Activated CD8-positive, alpha-beta memory T cell treated with anti-CD3 and anti-CD28 coated beads for 4 hours (primary cell): ENCODE results near the gene RPS6KA4.

Experiments
- DNase-seq, 2 donors: peaks; one replicate each; pipeline ENCODE4 v3.0.0-alpha.2; 2020; ENCODE audit warnings: low read depth in 2 of 2

Gene RPS6KA4

DNA sequence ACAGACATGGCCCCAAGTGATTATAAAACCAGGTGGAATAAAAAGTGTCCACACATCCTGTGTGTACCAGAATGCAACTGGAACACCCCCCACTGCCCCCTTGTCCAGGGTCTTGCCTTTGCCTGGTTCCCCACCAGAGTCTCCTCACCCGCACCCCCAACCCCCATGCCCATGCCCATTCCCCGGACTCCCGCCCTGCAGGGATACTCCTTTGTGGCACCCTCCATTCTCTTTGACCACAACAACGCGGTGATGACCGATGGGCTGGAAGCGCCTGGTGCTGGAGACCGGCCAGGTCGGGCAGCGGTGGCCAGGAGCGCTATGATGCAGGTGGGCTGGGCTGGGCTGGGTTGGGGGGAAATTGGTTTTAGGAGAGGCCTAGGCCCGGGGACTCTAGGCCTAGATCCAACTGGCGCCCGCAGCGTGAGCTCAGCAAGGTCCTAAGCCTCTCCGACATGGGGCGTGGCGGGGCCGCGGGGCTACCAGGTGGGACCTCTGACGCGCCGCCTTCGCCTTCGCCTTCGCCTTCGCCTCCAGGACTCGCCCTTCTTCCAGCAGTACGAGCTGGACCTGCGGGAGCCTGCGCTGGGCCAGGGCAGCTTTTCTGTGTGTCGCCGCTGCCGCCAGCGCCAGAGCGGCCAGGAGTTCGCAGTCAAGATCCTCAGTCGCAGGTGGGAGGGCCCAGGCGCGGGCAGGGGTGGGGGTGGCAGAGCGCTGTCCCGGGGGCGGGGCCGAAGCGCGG is 9.1 kb downstream of the RPS6KA4 start:
- no peak for DNase-seq

DNA sequence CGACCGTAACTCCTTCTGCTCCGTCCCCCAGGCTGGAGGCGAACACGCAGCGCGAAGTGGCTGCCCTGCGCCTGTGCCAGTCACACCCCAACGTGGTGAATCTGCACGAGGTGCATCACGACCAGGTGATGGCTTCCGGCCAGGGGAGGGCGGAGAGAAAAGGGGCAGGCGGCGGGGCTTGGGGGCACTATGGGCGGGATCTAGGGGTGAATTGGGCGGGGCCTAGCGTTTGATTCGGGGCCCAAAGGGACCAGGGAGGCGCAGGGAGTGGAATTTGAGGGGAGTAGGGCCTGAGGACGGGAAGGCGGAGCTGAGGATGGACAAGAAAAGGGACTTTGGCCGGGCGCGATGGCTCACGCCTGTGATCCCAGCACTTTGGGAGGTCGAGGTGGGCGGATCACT is 9.7 kb downstream of the RPS6KA4 start:
- no peak for DNase-seq

DNA sequence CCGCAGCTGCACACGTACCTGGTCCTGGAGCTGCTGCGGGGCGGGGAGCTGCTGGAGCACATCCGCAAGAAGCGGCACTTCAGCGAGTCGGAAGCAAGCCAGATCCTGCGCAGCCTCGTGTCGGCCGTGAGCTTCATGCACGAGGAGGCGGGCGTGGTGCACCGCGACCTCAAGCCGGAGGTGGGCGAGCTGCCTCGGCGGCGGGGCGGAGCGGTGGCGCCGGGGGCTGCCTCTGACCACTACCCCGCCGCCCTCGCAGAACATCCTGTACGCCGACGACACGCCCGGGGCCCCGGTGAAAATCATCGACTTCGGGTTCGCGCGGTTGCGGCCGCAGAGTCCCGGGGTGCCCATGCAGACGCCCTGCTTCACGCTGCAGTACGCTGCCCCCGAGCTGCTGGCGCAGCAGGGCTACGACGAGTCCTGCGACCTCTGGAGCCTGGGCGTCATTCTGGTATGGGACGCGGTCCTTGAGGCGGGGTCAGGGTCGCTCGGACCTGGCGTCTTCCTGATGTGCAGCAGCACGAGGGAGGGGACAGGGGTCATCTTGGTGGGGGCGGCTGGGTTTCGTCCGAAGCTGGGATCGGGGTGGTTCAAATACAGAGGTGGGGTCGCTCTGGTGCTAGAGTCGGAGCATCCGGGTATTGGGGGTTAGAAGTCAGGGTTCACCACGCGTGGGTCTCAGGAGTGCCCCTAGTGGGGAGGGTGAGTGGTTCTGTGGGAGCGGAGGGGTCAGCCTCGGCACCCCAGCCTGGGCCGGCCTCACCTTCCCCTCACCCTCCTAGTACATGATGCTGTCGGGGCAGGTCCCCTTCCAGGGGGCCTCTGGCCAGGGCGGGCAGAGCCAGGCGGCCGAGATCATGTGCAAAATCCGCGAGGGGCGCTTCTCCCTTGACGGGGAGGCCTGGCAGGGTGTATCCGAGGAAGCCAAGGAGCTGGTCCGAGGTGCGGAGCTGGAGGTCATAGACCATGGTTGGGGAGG is 10.8 kb downstream of the RPS6KA4 start:
- no peak for DNase-seq

DNA sequence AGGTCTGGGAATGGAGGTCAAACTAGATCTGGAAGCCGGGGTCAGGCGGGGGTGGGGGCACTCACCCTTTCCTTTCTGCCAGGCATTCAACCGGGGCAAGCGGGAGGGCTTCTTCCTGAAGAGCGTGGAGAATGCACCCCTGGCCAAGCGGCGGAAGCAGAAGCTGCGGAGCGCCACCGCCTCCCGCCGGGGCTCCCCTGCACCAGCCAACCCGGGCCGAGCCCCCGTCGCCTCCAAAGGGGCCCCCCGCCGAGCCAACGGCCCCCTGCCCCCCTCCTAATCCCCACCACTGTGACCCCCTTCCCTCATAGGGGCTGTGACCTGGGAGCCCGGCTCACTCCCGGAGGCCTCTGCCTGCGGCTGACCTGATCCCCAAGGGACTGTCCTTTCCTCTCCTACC is 12.2 kb downstream of the RPS6KA4 start:
- DNase-seq: no peak

DNA sequence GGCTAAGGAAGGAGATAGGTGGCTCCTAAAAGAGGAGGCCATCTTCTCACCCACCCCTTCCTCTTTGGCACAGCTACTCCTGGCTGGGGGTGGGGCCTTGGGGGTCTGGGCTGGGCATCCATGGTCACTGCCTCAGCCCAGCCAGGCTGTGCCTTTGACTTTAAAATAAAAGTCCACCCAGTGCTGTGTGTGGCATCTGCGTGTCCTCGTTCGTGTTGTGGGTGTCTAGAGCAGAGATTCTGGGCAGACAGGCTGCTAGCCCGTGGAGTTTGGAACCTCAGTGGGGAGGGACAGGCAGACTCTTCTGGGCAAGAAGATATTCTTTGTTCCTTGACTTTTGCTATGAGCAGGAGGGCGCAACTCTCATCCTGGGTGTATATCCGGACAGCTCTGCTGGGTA is 13.1 kb downstream of the RPS6KA4 start:
- no peak for DNase-seq

DNA sequence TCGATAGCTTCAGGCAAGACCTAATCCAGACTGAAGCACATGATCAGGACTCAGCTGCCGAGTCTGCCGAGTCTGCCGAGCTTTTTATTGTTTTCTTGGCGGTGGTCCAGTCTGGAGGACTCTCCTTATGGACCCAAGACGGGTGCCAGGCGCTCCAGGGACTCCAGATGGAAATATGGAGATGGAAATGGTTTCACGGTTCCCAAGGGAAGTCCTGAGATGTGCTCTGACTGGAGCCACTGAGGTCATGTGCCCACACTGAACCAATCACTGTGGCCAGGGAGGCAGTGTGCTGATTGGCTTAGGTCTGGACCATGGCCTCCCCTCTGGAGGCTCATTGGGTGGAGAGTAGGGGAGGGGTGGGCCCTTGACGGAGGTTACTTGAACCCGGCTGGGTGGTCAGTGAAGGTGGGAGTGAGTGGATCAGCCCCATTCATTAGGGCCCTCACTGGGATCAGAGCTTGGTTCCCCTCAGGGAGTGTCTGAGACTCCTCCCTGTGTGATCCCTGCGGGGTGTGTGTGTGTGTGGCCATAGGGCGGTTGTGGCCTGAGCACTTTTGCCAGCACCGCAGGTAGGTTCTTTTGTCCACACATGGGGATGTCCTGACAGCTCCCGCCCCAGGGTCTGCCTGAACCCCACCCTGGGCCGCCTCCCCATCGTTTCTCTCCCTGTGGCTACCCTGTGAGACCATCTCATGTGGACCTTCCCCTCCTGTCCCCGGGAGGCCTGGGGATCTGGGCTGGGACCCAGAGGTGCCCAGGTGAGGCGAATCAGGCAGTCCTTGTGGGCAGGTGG is 14.0 kb downstream of the RPS6KA4 start:
- DNase-seq: no peak

DNA sequence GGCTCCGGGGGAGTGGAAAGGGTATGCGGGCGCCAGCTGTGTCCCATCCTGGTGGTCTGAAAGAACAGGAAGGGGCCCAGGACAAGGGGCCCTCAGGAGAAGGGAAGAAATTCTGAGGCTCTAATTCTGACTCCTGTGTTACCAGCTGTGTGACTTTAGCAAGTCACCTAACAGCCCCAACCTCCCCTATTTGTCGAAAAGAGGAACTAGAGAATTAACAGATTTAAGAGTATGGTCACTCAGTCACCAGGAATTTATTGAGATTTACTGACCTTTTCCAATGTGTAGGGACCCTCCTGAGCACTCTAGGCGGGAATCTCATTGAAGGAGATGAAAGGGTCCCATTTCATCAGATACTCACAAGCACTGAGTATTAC is 14.6 kb downstream of the RPS6KA4 start:
- no peak for DNase-seq

DNA sequence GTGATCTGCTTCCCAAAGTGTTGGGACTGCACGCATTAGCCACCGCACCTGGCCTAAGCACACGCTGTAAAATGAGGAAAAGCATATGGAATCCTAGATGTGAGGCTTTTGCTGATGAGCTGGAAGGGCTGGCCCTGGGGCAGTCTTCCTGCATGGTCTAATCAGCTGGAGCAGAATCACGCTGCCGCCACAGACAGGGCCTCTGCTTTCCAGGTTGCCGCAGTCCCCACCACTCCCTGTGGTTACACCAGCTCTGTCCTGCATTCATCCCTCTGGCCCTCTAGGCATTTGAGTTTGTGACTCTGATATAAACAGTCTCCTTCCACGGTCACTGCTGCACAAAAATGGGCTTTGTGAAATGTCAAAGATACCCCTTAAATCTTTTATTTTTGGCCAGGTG is 17.1 kb downstream of the RPS6KA4 start:
- DNase-seq: no peak

DNA sequence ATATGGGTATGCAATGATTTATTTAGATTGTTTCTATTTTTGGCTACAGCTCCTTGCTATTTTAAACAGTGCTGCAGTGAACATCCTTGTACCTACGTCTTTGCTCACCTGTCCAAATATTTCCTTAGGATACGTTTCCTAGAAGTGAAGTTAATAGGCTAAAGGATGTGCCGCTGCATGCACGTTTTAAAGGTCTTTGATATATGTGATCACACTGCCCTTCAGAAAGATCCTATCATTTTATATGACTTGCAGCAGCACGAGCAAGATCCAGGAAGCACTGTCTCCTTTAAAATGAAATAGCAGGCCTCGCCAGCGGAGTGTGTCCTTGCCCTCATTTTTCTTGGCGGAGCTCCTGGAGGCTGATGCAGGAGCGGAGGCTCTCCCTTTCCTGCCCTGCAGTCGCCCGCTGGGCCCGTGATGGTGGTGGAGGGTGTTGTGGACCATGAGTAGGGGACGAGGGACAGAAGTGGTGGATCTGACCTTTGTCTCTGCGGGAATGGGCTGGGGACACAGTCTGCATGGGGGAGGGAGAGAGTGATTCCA is 19.4 kb downstream of the RPS6KA4 start:
- DNase-seq: no peak

DNA sequence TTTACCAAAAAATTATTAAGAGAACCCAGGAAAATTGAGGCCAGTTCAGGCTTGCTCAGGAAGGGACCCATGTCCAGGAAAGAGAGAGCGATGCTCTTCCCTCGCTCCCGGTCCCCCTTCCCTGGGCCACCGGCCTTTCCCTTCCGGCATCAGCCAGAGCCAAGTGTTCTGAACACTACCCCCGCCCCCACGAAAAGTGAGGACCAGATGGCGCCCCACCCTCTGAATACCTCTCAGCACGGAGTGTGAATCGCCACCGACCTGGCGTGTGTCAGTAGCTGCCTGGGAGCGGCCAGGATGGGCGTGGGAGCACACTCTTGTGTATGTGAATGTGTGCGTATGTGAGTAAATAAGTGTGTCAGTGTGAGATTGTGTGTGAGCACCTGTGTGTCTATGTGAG is 20.2 kb downstream of the RPS6KA4 start:
- DNase-seq: no peak

DNA sequence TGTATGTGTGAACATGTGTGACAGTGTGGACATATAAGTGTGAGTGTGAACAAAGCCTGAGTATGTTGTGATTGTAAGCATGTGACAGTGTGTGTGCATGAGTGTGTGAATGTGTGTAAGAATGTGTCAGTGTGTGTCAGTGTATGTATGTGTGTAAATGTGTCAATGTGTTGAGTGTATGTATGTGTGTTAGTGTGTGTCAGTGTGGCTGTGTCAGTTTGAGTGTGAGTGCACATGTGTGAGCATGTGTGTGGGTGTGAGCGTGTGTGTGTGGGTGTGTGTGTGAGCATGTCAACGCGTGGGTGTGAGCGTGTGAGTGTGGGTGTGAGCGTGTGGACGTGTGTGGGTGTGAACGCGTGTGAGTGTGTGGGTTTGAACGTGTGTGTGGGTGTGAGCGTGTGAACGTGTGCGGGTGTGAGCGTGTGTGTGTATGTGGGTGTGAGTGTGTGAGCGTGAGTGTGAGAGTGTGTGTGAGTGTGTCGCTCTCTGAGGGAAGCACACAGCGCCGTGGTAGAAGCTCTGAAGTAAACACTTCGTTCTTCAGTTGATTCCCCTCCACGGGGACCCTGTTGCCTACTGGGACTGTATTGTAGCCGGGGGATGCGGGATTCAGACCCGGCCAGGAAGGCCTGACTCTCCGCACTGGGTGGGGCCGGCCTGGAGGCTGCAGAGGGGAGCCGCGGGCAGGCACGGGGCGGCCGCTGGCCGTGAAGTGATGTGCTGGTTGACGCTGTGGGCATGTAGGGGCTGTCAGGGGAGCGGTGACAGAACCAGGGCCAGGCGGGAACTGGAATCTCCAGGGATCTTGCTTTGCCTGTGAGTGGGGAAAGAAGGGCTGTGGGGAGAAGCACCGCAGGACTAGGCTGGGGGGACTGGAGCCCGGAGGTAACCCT is 21.1 kb downstream of the RPS6KA4 start:
- no peak for DNase-seq

DNA sequence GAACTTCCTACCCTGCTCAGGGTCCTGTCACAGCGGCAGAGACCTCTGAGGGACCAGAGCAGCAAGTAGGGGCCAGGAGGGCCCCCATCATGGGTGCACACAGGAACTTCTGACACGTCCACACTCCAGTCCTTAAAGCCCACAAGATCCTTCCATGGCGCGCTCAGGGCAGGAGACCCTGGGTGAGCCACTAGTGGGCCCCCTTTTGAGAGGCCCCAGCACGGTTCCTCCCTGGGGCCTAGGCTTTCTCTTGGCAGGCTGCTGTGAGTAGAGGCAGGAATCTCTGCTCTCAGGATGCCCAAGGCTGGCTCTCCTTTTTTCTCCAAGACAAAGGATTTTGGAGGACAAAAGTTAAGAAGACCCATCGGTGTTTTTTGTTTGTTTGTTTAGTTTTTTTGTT is 22.4 kb downstream of the RPS6KA4 start:
- no peak for DNase-seq

DNA sequence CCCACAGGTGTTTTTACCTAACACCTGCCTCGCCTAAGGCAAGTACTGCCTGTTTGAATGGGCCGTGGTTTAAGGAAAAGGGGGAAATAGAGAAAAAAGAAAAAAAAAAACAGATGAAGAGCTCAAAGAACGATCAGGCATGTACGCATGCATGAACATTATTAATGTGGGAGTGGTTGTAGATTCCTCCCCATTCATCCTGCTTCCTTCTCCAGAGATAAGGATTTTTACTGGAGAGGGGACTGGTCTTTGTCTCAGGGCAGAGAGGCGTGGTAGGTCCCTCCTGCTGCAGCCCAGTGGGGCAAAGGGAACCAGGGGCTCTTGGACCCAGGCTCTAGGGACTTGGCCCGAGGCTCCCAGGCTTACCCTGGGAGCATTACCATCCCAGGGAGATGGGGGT is 23.1 kb downstream of the RPS6KA4 start:
- no peak for DNase-seq

DNA sequence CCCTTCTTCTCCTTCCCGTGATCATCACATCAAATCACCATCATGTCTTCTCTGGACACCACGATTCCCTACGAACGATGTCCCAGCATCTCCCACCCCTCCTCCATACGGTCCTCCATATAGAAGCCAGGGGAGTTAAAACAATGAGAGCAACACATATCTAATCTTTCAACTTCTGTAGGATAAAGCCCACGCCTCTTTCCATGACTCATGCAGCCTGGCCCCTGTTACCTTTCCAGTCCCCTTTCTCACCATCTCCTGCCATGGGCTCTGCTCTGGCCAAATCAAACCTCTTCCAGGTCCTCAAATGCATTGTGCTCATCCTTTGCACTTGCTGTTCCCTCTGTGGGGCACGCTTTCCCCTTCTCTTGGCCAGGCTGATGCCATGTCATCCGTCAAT is 23.6 kb downstream of the RPS6KA4 start:
- DNase-seq: no peak

DNA sequence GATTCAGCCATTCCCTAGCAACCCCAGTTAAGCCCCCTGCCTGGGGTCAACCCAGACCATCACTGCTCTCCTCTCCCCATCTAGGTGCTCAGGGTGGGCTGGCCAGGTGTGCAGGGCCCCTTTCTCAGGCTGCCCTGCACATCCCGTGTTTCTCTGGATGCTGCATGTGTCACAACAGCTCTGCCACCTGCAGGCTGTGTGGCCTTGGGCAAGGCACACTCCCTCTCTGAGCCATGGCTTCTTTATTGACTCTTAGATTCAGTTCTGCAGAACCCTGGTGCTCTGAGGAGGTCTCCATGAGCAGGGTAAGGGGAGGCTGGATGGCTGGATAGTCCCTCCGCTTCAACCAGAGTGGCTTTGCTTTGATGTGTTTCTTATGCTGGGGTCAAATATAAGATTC is 24.6 kb downstream of the RPS6KA4 start:
- no peak for DNase-seq

DNA sequence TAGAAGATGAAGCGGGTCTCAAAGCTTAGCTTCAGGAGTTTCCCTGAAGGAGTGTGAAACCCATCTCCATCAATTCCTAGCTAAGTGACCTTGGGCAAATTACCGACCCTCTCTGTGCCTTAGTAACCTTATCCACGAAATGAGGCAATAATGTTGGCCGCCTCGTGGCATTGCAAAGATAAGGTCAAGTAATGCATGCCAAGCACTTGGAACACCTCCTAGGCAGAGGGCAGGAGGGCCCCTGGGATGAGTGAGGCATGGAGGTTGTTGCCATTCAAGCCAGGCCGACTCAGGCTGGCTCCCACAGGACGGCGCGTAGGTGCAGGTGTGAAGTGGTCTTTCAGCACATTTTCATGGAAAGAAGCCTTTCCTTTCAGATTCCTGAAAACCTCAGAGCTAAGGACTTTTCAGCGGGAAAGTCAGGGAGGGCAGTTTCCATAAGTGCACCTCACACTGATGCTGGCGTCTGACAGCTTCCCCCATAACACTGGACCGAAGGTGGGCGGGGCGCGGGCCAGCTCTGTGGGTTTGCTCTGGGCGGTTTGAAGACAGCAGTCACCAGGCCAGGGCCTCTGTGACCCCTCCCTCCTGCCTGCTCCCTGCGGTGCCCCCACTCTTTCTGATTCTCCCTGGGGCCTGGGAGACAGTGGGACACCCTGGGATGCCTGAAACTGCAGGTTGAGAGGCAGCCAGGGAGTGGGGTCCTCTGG is 25.2 kb downstream of the RPS6KA4 start:
- DNase-seq: no peak

DNA sequence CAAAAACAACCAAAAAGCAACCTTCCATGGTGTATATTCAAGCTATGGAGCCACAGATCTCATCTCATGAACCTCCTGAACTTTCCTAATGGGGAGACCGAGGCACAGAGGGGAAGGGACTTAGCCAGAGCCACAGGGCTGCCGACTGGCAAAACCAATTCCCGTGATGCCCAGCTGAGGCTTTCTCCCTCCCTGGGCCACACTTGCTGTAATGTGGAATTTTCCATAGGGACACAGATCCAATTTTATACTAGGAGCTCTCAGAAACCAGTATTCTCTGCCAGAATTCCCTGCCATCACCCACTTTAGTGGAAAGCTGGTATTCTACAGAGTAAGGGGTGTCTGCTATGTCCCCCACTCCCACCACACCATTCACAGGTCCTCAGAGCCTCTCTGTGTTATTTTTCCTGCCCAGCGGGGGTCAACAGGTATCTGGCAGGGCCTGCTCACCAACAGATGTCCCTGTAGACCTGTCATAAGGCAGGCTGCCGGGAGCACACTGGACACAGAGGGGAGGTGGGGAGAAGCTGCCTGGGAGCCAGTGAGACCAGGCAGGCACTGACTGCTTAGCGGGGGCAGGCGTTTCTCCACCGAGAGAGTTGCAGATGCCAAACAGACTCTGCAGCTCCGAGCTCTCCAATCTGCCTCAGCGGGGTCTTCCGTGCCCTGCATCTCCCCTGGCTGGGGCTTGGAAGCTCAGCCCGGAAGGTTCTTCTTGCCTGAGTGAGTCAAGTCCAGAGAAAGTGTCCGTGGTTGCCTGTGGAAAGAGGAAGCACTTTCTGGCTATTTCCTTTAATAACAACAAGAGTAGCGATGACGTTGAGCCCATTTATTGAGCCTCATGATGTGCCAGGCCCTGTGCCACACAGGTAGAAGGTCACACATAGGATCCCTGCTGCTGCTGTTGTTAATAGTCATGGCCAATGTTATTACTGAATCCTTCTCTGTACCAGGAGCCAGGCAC is 26.3 kb downstream of the RPS6KA4 start:
- no peak for DNase-seq

DNA sequence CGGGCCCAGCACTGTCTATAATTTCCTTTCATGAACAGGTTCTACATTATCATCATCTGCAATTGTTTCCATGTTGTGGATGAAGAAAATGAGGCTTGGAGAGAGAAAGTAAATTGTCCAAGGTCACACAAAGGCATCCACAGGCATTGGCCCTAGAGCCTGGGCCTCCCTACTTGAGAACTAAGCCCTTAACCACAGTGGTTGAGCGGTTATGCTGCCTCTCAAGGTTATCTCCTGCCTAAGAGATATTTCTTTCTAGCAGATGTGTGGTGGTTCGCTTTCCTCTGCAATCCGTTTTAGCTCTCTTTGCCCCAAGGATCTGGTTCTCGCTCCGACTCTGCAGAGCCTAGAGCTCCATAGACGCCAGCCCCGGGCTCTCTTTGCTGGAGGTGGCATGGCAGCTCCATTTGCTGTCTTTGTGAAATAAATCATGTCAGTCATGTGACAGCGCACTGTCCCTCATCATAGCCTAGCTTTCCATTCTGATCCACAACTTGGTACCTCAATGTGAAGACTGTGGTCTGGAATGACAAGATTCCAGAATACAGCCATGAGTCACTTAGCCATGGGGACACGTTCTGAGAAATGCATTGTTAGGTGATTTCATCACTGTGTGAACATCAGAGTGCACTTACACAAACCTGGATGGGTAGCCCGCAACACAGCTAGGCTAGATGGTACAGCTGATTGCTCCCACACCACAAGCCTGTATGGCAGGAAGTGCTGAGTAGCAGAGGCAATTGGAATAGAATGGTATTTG is 27.2 kb downstream of the RPS6KA4 start:
- no peak for DNase-seq
